K562 (cell line): ENCODE results near the gene OR13A1. TPM values are rescaled to one million over a fixed set of nuclear protein-coding genes. Genes with fewer than 3 reads are reported as not detected.
A peak's percentile ranks its signal among the peaks of the same experiment; 100 is the strongest.

ENCODE experiments used
- ATAC-seq: fragments of 200-7000 bp; cut with Tn5 transposase; 3 replicates; pipeline ENCODE4 v1.9.1; 2020; ENCODE audit warnings: moderate library complexity
- BruUV-seq: library from RNA; stranded (reverse); fragments of 400-500 nt; replicated peaks from 2 replicates; lab custom pipeline; 2021; lab: Mats Ljungman, UMichigan
- CTCF ChIA-PET: fragments of 300-600 bp; formaldehyde crosslinking; extraction: SDS; loops from one replicate; lab custom pipeline; 2021; ENCODE audit warnings: low intra/inter-chr PET ratio; lab: Yijun Ruan, JAX
- POLR2A ChIA-PET: fragments of 300-600, 350-650 bp; sonication (Branson Sonifier 250); formaldehyde crosslinking; extraction: SDS; loops from one replicate; lab custom pipeline; 2021; ENCODE audit warnings: antibody characterized with exemption, inconsistent platforms; lab: Yijun Ruan, JAX
- DNase-seq, 4 experiments: peaks; one replicate each; pipeline versions ENCODE4 v3.0.0 to v3.0.0-alpha.2; 2011 to 2018; ENCODE audit warnings: low spot score in 3 of 4, mixed read lengths in 3 of 4; ENCODE audit errors: extremely low read depth in 1 of 4
- FAIRE-seq: peaks from 2 replicates; lab custom pipeline; 2011; peaks lifted over from hg19 to GRCh38; lab: Jason Lieb, UNC
- H2AFZ ChIP-seq: 2 replicates; pipeline ENCODE4 v1.6.0; 2011; ENCODE audit warnings: low read depth, low read length, control low read depth, inconsistent platforms
- H3K27ac ChIP-seq: fragments of 200-600 bp; 3 replicates; pipeline ENCODE4 v1.8.0; 2011; ENCODE audit warnings: low read depth, mild to moderate bottlenecking, control low read depth, inconsistent platforms, low read length, moderate library complexity, mixed read lengths; ENCODE audit errors: extremely low read depth
- H3K27me3 ChIP-seq, 2 experiments: fragments of 300-600 bp in 1 of 2; 2 replicates in 1 of 2; 3 replicates in 1 of 2; pipeline versions ENCODE4 v1.6.0 to v1.8.0; 2011; ENCODE audit warnings: inconsistent platforms in 2 of 2, low read length in 2 of 2, mild to moderate bottlenecking in 1 of 2, mixed read lengths in 1 of 2, moderate library complexity in 1 of 2; ENCODE audit not compliant: control insufficient read depth in 2 of 2, insufficient read depth in 2 of 2
- H3K36me3 ChIP-seq: fragments of 300-600 bp; 3 replicates; pipeline ENCODE4 v1.8.0; 2011; ENCODE audit warnings: mild to moderate bottlenecking, low read length, inconsistent platforms; ENCODE audit not compliant: control insufficient read depth, insufficient read depth
- H3K4me1 ChIP-seq, 2 experiments: fragments of 200-600 bp in 1 of 2; replicated peaks in 1 of 2; 2 replicates in 1 of 2; 3 replicates in 1 of 2; pipeline versions ENCODE4 v1.5.1 to v1.8.0; 2011; ENCODE audit warnings: inconsistent platforms in 2 of 2, low read length in 2 of 2, mild to moderate bottlenecking in 1 of 2, mixed read lengths in 1 of 2, moderate library complexity in 1 of 2; ENCODE audit not compliant: control insufficient read depth in 2 of 2, insufficient read depth in 2 of 2
- H3K4me2 ChIP-seq: 2 replicates; pipeline ENCODE4 v1.6.1; 2011; ENCODE audit warnings: low read length, control low read depth, inconsistent platforms, mixed read lengths; ENCODE audit not compliant: insufficient read depth
- H3K4me3 ChIP-seq: fragments of 200-600 bp; sonication (generic), shearing (Covaris generic); 2 replicates; pipeline ENCODE4 v1.5.1; 2016; ENCODE audit warnings: control low read depth, inconsistent platforms
- H3K79me2 ChIP-seq: fragments of 200-600 bp; 3 replicates; pipeline ENCODE4 v1.8.0; 2011; ENCODE audit warnings: low read length, inconsistent platforms; ENCODE audit not compliant: control insufficient read depth, insufficient read depth
- H3K9ac ChIP-seq, 2 experiments: 2 replicates each; pipeline versions ENCODE4 v1.6.0 to v1.6.1; 2011; ENCODE audit warnings: low read depth in 2 of 2, low read length in 2 of 2, control low read depth in 1 of 2, inconsistent platforms in 1 of 2, mild to moderate bottlenecking in 1 of 2, mixed read lengths in 1 of 2; ENCODE audit not compliant: insufficient read depth in 1 of 2
- H3K9me1 ChIP-seq: one replicate; pipeline ENCODE4 v1.6.0; 2011; ENCODE audit warnings: inconsistent platforms, mild to moderate bottlenecking, low read length, moderate library complexity; ENCODE audit not compliant: control insufficient read depth, insufficient read depth
- H3K9me3 ChIP-seq: replicated peaks from 2 replicates; pipeline ENCODE4 v1.5.1; 2011; ENCODE audit warnings: low read depth, low read length, inconsistent platforms; ENCODE audit not compliant: control insufficient read depth, insufficient read depth
- H4K20me1 ChIP-seq: replicated peaks from 2 replicates; pipeline ENCODE4 v1.6.1; 2011; ENCODE audit warnings: low read length, inconsistent platforms, mixed read lengths; ENCODE audit not compliant: control insufficient read depth, insufficient read depth
- C11orf30 ChIP-seq: fragments of 450-650 bp; IDR thresholded peaks from 2 replicates; pipeline ENCODE4 v1.6.1; 2016; ENCODE audit warnings: low read depth, mild to moderate bottlenecking
- CEBPG ChIP-seq, 3 experiments: fragments of 200-800 bp in 1 of 3; sonication (Bioruptor generic) in 1 of 3; sonication (generic) in 1 of 3; formaldehyde crosslinking in 1 of 3; IDR thresholded peaks in 2 of 3; conservative IDR thresholded peaks in 1 of 3; 2 replicates each; pipeline versions ENCODE4 v1.6.1 to v1.8.0; 2016 to 2022; ENCODE audit warnings: missing compliant biosample characterization in 2 of 3, missing genetic modification characterization in 2 of 3, mild to moderate bottlenecking in 1 of 3, missing genetic modification reagents in 1 of 3
- CREB1 ChIP-seq, 2 experiments: sonication (generic) in 1 of 2; formaldehyde crosslinking in 1 of 2; IDR thresholded peaks; 2 replicates each; pipeline versions ENCODE4 v1.6.1 to v1.8.0; 2012 to 2022; ENCODE audit warnings: inconsistent platforms in 1 of 2, mild to moderate bottlenecking in 1 of 2, missing genetic modification reagents in 1 of 2, moderate library complexity in 1 of 2
- E2F4 ChIP-seq: sonication (generic); formaldehyde crosslinking; IDR thresholded peaks from 2 replicates; pipeline ENCODE4 v1.8.0; 2022; ENCODE audit warnings: mild to moderate bottlenecking, low read depth, missing genetic modification reagents
- FUS ChIP-seq: fragments of 200-400 bp; formaldehyde crosslinking; optimal IDR thresholded peaks from 2 replicates; pipeline ENCODE3; 2017; ENCODE audit warnings: low read depth, low read length
- GTF2E2 ChIP-seq: fragments of 200-800 bp; sonication (Bioruptor generic); IDR thresholded peaks from 2 replicates; pipeline ENCODE4 v1.6.1; 2016; ENCODE audit warnings: missing genetic modification characterization, missing compliant biosample characterization
- KAT8 ChIP-seq: fragments of 450-650 bp; IDR thresholded peaks from 2 replicates; pipeline ENCODE4 v1.6.1; 2016; ENCODE audit warnings: low read depth, mild to moderate bottlenecking
- KLF6 ChIP-seq: fragments of 250-450 bp; sonication (Bioruptor Pico); IDR thresholded peaks from 2 replicates; pipeline ENCODE4 v1.4.0; 2020; ENCODE audit warnings: mild to moderate bottlenecking, moderate library complexity, borderline replicate concordance
- LCOR ChIP-seq: sonication (generic); formaldehyde crosslinking; IDR thresholded peaks from 2 replicates; pipeline ENCODE4 v1.8.0; 2022; ENCODE audit warnings: mild to moderate bottlenecking, missing genetic modification reagents
- MAFG ChIP-seq: fragments of 450-650 bp; conservative IDR thresholded peaks from 2 replicates; pipeline ENCODE4 v1.6.1; 2016; ENCODE audit warnings: missing genetic modification characterization, missing compliant biosample characterization
- NCOR1 ChIP-seq: fragments of 450-650 bp; IDR thresholded peaks from 2 replicates; pipeline ENCODE4 v1.6.1; 2016; ENCODE audit warnings: mild to moderate bottlenecking, moderate library complexity
- PREB ChIP-seq: sonication (generic); formaldehyde crosslinking; IDR thresholded peaks from 2 replicates; pipeline ENCODE4 v1.8.1; 2023; ENCODE audit warnings: mild to moderate bottlenecking, missing genetic modification reagents
- PTBP1 ChIP-seq: fragments of 200-400 bp; formaldehyde crosslinking; IDR thresholded peaks from 2 replicates; pipeline ENCODE4 v1.6.1; 2017; ENCODE audit warnings: low read depth, low read length
- RFX7 ChIP-seq: fragments of 250-450 bp; sonication (Bioruptor Pico); IDR thresholded peaks from 2 replicates; pipeline ENCODE4 v1.5.1; 2021; ENCODE audit warnings: mild to moderate bottlenecking
- RHOXF2B ChIP-seq: fragments of 250-450 bp; sonication (Bioruptor Pico); conservative IDR thresholded peaks from 2 replicates; pipeline ENCODE4 v1.5.1; 2021
- SRF ChIP-seq, 2 experiments: fragments of 250-450, 450-650 bp in 1 of 2; sonication (Bioruptor Pico) in 1 of 2; sonication (generic) in 1 of 2; formaldehyde crosslinking; IDR thresholded peaks; 2 replicates each; pipeline versions ENCODE4 v1.5.0 to v1.5.1; 2020 to 2022; ENCODE audit warnings: mild to moderate bottlenecking in 1 of 2, missing genetic modification reagents in 1 of 2
- TCF15 ChIP-seq: fragments of 250-450 bp; sonication (Bioruptor Pico); IDR thresholded peaks from 2 replicates; pipeline ENCODE4 v1.8.0; 2022; ENCODE audit warnings: moderate library complexity, mild to moderate bottlenecking, inconsistent platforms
- ZBTB1 ChIP-seq: sonication (generic); formaldehyde crosslinking; IDR thresholded peaks from 2 replicates; pipeline ENCODE4 v1.8.1; 2023; ENCODE audit warnings: missing genetic modification reagents, low read depth, mild to moderate bottlenecking, borderline replicate concordance
- ZNF316 ChIP-seq: fragments of 450-650 bp; IDR thresholded peaks from 2 replicates; pipeline ENCODE4 v1.6.1; 2016
- ZNF354B ChIP-seq: fragments of 250-450 bp; sonication (Bioruptor Pico); IDR thresholded peaks from 2 replicates; pipeline ENCODE4 v1.4.0; 2020
- ZNF507 ChIP-seq: conservative IDR thresholded peaks from 2 replicates; pipeline ENCODE4 v1.6.1; 2017; ENCODE audit warnings: missing genetic modification characterization, missing compliant biosample characterization
- ZNF551 ChIP-seq: fragments of 250-450 bp; sonication (Bioruptor Pico); IDR thresholded peaks from 2 replicates; pipeline ENCODE4 v1.5.0; 2021; ENCODE audit warnings: mild to moderate bottlenecking, moderate library complexity
- WGBS: fragments of 100-300 bp; shearing (Covaris generic); methylation state at CpG from one replicate; pipeline ENCODE4 v1.1.6; 2016; ENCODE audit warnings: low coverage, mixed read lengths; ENCODE audit not compliant: insufficient coverage; ENCODE audit errors: missing lambda C conversion rate; 5-methylcytosine and 5-hydroxymethylcytosine counted together
- in situ Hi-C: fragments of 300-500 bp; cut with MboI; formaldehyde crosslinking; loops from 4 replicates; pipeline ENCODE4 v1.15.0; 2018; ENCODE audit warnings: inconsistent platforms, mixed read lengths
- intact Hi-C: fragments of 100-400 bp; cut with micrococcal nuclease; formaldehyde crosslinking; loops from 2 replicates; pipeline ENCODE4 v1.14.2; 2022
- polyA plus RNA-seq, 8 experiments: library from polyadenylated mRNA; depleted of rRNA in 4 of 8; stranded (reverse) in 5 of 8; unstranded in 3 of 8; fragments of >200 nt; fragmentation: Nextera tagmentation in 2 of 8; fragmentation: Illumina TruSeq in 1 of 8; extraction: Ambion mirVana in 2 of 8; extraction: Trizol in 1 of 8; gene quantifications; 2 replicates each; pipeline versions ENCODE4 v1.2.1 to v1.2.3, GENCODE V29; 2011 to 2014; ENCODE audit warnings: inconsistent platforms in 1 of 8, missing spikeins in 1 of 8
- total RNA-seq, 7 experiments: library from RNA; depleted of rRNA in 6 of 7; stranded (reverse); fragments of >200 nt in 6 of 7; fragmentation: Illumina TruSeq in 2 of 7; extraction: Trizol in 2 of 7; gene quantifications; 2 replicates each; pipeline versions ENCODE4 v1.2.1 to v1.2.3, GENCODE V29; 2011 to 2021; ENCODE audit warnings: low replicate concordance in 1 of 7

The OR13A1 gene
- total and polyA plus RNA-seq, 9 of the 15 experiments (the other 6 are each of a cell fraction or from before 2014, with no cell fraction given) = 0.03 to 0.11 (median 0.06) TPM; not detected in 3

GRCh38 chr10:45313264-45313873, 2.0 kb downstream of the OR13A1 start:
- H3K4me1 ChIP-seq = peaks cover 0 to 6% of the 10 kb centered on the region in 2 experiments; a peak in 3 of 5 replicates
- intact Hi-C loops = no loop called here
- H3K79me2 ChIP-seq = no peaks in the 10 kb centered on the region
- H3K36me3 ChIP-seq = no peaks in the 10 kb centered on the region
- no peak overlapping the region for H3K4me3 ChIP-seq
- no peaks in the 10 kb centered on the region for H3K9me1 ChIP-seq
- in situ Hi-C loops = no loop called here
- 16% methylated on average over 3 of the region's 3 CpGs for WGBS
- H3K9me3 ChIP-seq = no peaks in the 10 kb centered on the region
- no peak overlapping the region for H3K9ac ChIP-seq
- no peak for DNase-seq
- H3K4me2 ChIP-seq = no peak overlapping the region
- BruUV-seq = no TSS peak
- ATAC-seq = no peak
- no peaks in the 10 kb centered on the region for H3K27me3 ChIP-seq
- ChIA-PET CTCF (no interaction called here), POLR2A (interaction anchor here (1.0 kb wide), 1 partner anchor 11 kb away, joined by 3 read pairs; no protein-coding TSS in a partner anchor)
- no peaks in the 10 kb centered on the region for H4K20me1 ChIP-seq
- no peak for FAIRE-seq
- H2AFZ ChIP-seq = no peak overlapping the region
- H3K27ac ChIP-seq = no peak overlapping the region
- TF ChIP-seq ZNF551 (CRISPR knock-in tag) (no peak), RFX7 (CRISPR knock-in tag) (no peak), SRF (CRISPR knock-in tag; IDR thresholded peaks at IDR 0.05) (no peak), KLF6 (CRISPR knock-in tag) (no peak), LCOR (CRISPR knock-in tag) (no peak), E2F4 (CRISPR knock-in tag) (no peak), ZNF354B (CRISPR knock-in tag) (peak; percentile 76; the same call in 1 of the 2 replicates), KAT8 (no peak), ZNF507 (peak; percentile 96), CREB1 (IDR thresholded peaks at IDR 0.05) (no peak), CREB1 (CRISPR knock-in tag; IDR thresholded peaks at IDR 0.05) (no peak), PTBP1 (no peak), FUS (no peak), NCOR1 (no peak), GTF2E2 (tag) (no peak), MAFG (tag) (peak; percentile 32; the same call in 1 of the 2 replicates), PREB (CRISPR knock-in tag) (no peak), TCF15 (CRISPR knock-in tag) (no peak), RHOXF2B (CRISPR knock-in tag) (no peak), CEBPG (CRISPR knock-in tag; IDR thresholded peaks at IDR 0.05) (no peak), CEBPG (tag; conservative IDR thresholded peaks at IDR 0.05 in 1 of 2, IDR thresholded peaks at IDR 0.05 in 1 of 2) (no peak), ZNF316 (peak; percentile 81), ZBTB1 (CRISPR knock-in tag) (no peak), C11orf30 (peak; percentile 62; the same call in 1 of the 2 replicates)
